K562 (cell line): ENCODE measurements around the gene ANK3. TPM values are rescaled to one million over a fixed set of nuclear protein-coding genes. Genes with fewer than 3 reads are reported as not detected.

ENCODE experiments used
- BRD9 ChIP-seq: fragments of 450-650 bp; IDR thresholded peaks from 2 replicates; pipeline ENCODE4 v1.6.1; 2018; ENCODE audit warnings: low read depth; ENCODE audit not compliant: partially characterized antibody
- CHAMP1 ChIP-seq: fragments of 450-650 bp; IDR thresholded peaks from 2 replicates; pipeline ENCODE4 v1.6.1; 2016; ENCODE audit warnings: mild to moderate bottlenecking
- EP400 ChIP-seq: fragments of 450-650 bp; IDR thresholded peaks from 2 replicates; pipeline ENCODE4 v1.6.1; 2017; ENCODE audit warnings: antibody characterized with exemption, mild to moderate bottlenecking, moderate library complexity
- ETV6 ChIP-seq, 3 experiments: fragments of 150-350 bp in 1 of 3; sonication (generic) in 1 of 3; formaldehyde crosslinking in 1 of 3; IDR thresholded peaks; 2 replicates each; pipeline versions ENCODE4 v1.6.1 to v1.8.0; 2014 to 2022; ENCODE audit warnings: borderline replicate concordance in 2 of 3, low read depth in 2 of 3, antibody characterized with exemption in 1 of 3, low read length in 1 of 3, mild to moderate bottlenecking in 1 of 3, missing genetic modification reagents in 1 of 3
- FOXA3 ChIP-seq, 2 experiments: fragments of 450-650 bp in 1 of 2; sonication (generic) in 1 of 2; formaldehyde crosslinking; IDR thresholded peaks in 1 of 2; conservative IDR thresholded peaks in 1 of 2; 2 replicates each; pipeline versions ENCODE4 v1.4.0 to v1.8.0; 2020 to 2022; ENCODE audit warnings: mild to moderate bottlenecking in 2 of 2, missing genetic modification reagents in 1 of 2
- GABPB1 ChIP-seq: sonication (generic); formaldehyde crosslinking; IDR thresholded peaks from 2 replicates; pipeline ENCODE4 v1.8.0; 2022; ENCODE audit warnings: mild to moderate bottlenecking, missing genetic modification reagents
- HOMEZ ChIP-seq: fragments of 250-450 bp; sonication (Bioruptor Pico); IDR thresholded peaks from 2 replicates; pipeline ENCODE4 v1.4.0; 2020; ENCODE audit warnings: mild to moderate bottlenecking, moderate library complexity
- JUND ChIP-seq, 2 experiments: IDR thresholded peaks; 2 replicates in 1 of 2; 3 replicates in 1 of 2; pipeline ENCODE4 v1.6.1; 2011; ENCODE audit warnings: borderline replicate concordance in 2 of 2, low read depth in 2 of 2, low read length in 2 of 2, improper control_type of control experiment in 1 of 2, missing biosample characterization in 1 of 2, missing genetic modification characterization in 1 of 2, missing genetic modification reagents in 1 of 2
- KDM2B ChIP-seq: fragments of 250-450 bp; sonication (Bioruptor Pico); IDR thresholded peaks from 2 replicates; pipeline ENCODE4 v1.8.0; 2021; ENCODE audit warnings: mild to moderate bottlenecking, moderate library complexity
- L3MBTL2 ChIP-seq: fragments of 450-650 bp; IDR thresholded peaks from 2 replicates; pipeline ENCODE4 v1.6.1; 2016; ENCODE audit warnings: mild to moderate bottlenecking, moderate library complexity
- MLLT1 ChIP-seq, 2 experiments: fragments of 450-650 bp; IDR thresholded peaks; 2 replicates each; pipeline ENCODE4 v1.6.1; 2016
- MYC ChIP-seq, 2 experiments: fragments of 250-450 bp in 1 of 2; sonication (Bioruptor Pico) in 1 of 2; IDR thresholded peaks; 2 replicates each; pipeline versions ENCODE4 v1.5.1 to v1.6.1; 2012 to 2021; ENCODE audit warnings: low read depth in 2 of 2, borderline replicate concordance in 1 of 2, improper control_type of control experiment in 1 of 2, low read length in 1 of 2, mild to moderate bottlenecking in 1 of 2, moderate library complexity in 1 of 2
- MYNN ChIP-seq, 2 experiments: sonication (generic); formaldehyde crosslinking in 1 of 2; IDR thresholded peaks; 2 replicates each; pipeline versions ENCODE4 v1.5.0 to v1.6.1; 2016 to 2020; ENCODE audit warnings: antibody characterized with exemption in 1 of 2, missing genetic modification reagents in 1 of 2
- PKNOX1 ChIP-seq: fragments of 450-650 bp; IDR thresholded peaks from 2 replicates; pipeline ENCODE4 v1.6.1; 2016
- POLR3G ChIP-seq: IDR thresholded peaks from 2 replicates; pipeline ENCODE4 v1.6.1; 2011; ENCODE audit not compliant: insufficient read length, insufficient replicate concordance; ENCODE audit errors: extremely low read depth
- POU5F1 ChIP-seq: fragments of 150-350 bp; IDR thresholded peaks from 2 replicates; pipeline ENCODE4 v1.6.1; 2014; ENCODE audit warnings: borderline replicate concordance, low read length, low read depth, mild to moderate bottlenecking; ENCODE audit not compliant: partially characterized antibody
- ZKSCAN8 ChIP-seq: fragments of 200-800 bp; sonication (Bioruptor generic); IDR thresholded peaks from 2 replicates; pipeline ENCODE4 v1.6.1; 2016; ENCODE audit warnings: missing genetic modification characterization, missing compliant biosample characterization
- polyA plus RNA-seq, 8 experiments: library from polyadenylated mRNA; depleted of rRNA in 4 of 8; stranded (reverse) in 5 of 8; unstranded in 3 of 8; fragments of >200 nt; fragmentation: Nextera tagmentation in 2 of 8; fragmentation: Illumina TruSeq in 1 of 8; extraction: Ambion mirVana in 2 of 8; extraction: Trizol in 1 of 8; gene quantifications; 2 replicates each; pipeline versions ENCODE4 v1.2.1 to v1.2.3, GENCODE V29; 2011 to 2014; ENCODE audit warnings: inconsistent platforms in 1 of 8, missing spikeins in 1 of 8
- total RNA-seq, 7 experiments: library from RNA; depleted of rRNA in 6 of 7; stranded (reverse); fragments of >200 nt in 6 of 7; fragmentation: Illumina TruSeq in 2 of 7; extraction: Trizol in 2 of 7; gene quantifications; 2 replicates each; pipeline versions ENCODE4 v1.2.1 to v1.2.3, GENCODE V29; 2011 to 2021; ENCODE audit warnings: low replicate concordance in 1 of 7

ANK3 gene
- total and polyA plus RNA-seq, 9 of the 15 experiments (the other 6 are each of a cell fraction or from before 2014, with no cell fraction given) = 10.0 to 32.3 (median 17.9) TPM

GRCh38 chr10:60298408-60299389 lies 91.0 kb downstream of the ANK3 start (continued):
- no peak for TF ChIP-seq MYNN (IDR thresholded peaks at IDR 0.05)
- TF ChIP-seq MYNN (CRISPR knock-in tag; IDR thresholded peaks at IDR 0.05) = no peak
- 0 out of 2 replicates have a peak, but pooled peaks have one; percentile 22 for TF ChIP-seq EP400
- peak; percentile 36 to 57; a peak in 2 of 4 replicates for TF ChIP-seq MLLT1 (IDR thresholded peaks at IDR 0.05)
- peak; percentile 9 for TF ChIP-seq ZKSCAN8 (CRISPR knock-in tag)
- no peak for TF ChIP-seq GABPB1
- peak; percentile 36 for TF ChIP-seq BRD9
- TF ChIP-seq ETV6 (IDR thresholded peaks at IDR 0.05; ENCODE audit: borderline replicate concordance in 1 of 2, low read depth in 2 of 2, low read length in 1 of 2) = no peak
- no peak for TF ChIP-seq ETV6 (CRISPR knock-in tag; IDR thresholded peaks at IDR 0.05; ENCODE audit: borderline replicate concordance)
- TF ChIP-seq PKNOX1 = peak; percentile 88
- TF ChIP-seq POU5F1 = no peak
- no peak for TF ChIP-seq HOMEZ (CRISPR knock-in tag)
- TF ChIP-seq MYC (IDR thresholded peaks at IDR 0.05; ENCODE audit: low read depth, low read length) = no peak; the same call in 1 of the 2 replicates
- no peak for TF ChIP-seq MYC (CRISPR knock-in tag; IDR thresholded peaks at IDR 0.05; ENCODE audit: borderline replicate concordance, low read depth)
- peak; percentile 51; the same call in 1 of the 2 replicates for TF ChIP-seq L3MBTL2
- peak; percentile 7; the same call in 1 of the 2 replicates for TF ChIP-seq CHAMP1
- no peak for TF ChIP-seq FOXA3 (CRISPR knock-in tag; conservative IDR thresholded peaks at IDR 0.05 in 1 of 2, IDR thresholded peaks at IDR 0.05 in 1 of 2)
- TF ChIP-seq KDM2B = no peak
- no peak for TF ChIP-seq JUND (IDR thresholded peaks at IDR 0.05; ENCODE audit: borderline replicate concordance, low read depth, low read length)
- TF ChIP-seq JUND (tag; IDR thresholded peaks at IDR 0.05; ENCODE audit: borderline replicate concordance, low read depth, low read length) = 0 out of 3 replicates have a peak, but pooled peaks have one; percentile 4
- TF ChIP-seq POLR3G = no peak
